SH-SY5Y (cell line): ENCODE measurements around the gene CCDC102A.

Source experiments
- GATA2 ChIP-seq: IDR thresholded peaks from 2 replicates; pipeline ENCODE4 v1.6.1; 2011; ENCODE audit warnings: mild to moderate bottlenecking, low read depth, low read length
- GATA3 ChIP-seq: IDR thresholded peaks from 2 replicates; pipeline ENCODE4 v1.6.1; 2011; ENCODE audit warnings: low read depth, mild to moderate bottlenecking, low read length, moderate library complexity

DNA sequence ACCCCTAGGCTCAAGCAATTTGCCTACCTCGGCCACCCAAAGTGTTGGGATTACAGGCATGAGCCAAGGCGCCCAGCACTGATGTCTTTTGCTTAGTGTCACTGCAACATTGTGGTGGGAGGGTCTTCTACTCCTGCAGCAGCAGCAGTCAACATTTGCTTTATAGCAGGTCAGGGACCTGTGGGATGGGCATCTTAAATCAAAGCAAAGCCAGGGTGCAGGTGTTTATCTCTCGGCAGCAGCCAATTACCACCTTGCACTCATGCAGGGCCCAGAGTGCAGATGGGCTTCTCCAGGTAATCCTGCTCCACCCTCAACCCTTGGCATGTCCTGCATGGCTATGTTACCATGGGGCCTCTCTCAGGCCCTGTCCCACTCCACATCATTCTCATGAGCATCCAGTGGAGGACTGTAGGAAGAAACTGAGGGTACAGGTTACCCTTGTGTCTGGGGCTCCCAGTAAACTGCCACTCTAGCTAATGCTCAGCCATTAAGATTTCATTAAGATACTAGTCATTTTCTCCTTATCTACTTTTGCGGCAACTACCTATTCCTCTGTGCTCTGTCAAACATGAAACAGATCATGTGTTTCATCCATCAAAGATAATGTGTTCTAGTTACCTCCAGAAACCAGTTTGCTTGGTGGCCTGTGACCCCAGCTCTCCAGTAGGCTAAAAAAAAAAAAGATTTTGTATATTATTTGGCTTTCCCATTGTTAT lies 22.9 kb upstream of the CCDC102A start:
- TF ChIP-seq GATA3 (peak; percentile 60; the same call in 1 of the 2 replicates), GATA2 (peak; percentile 67; the same call in 1 of the 2 replicates)
